BJ (cell line): ENCODE measurements around the gene TNNT2. TPM values are rescaled to one million over a fixed set of nuclear protein-coding genes. Genes with fewer than 3 reads are reported as not detected.

Source experiments
- CTCF ChIA-PET: fragments of 350-600 bp; formaldehyde crosslinking; extraction: SDS; loops from one replicate; lab custom pipeline; 2021; ENCODE audit warnings: antibody characterized with exemption, inconsistent platforms; lab: Yijun Ruan, JAX
- POLR2A ChIA-PET: fragments of 300-600 bp; sonication (Branson Sonifier 250); formaldehyde crosslinking; extraction: SDS; loops from one replicate; lab custom pipeline; 2021; ENCODE audit warnings: antibody characterized with exemption; lab: Charles Lee
- DNase-seq: peaks from one replicate; pipeline ENCODE4 v3.0.0-alpha.2; 2011; ENCODE audit warnings: low read depth
- H3K27me3 ChIP-seq: 2 replicates; pipeline ENCODE4 v1.6.0; 2011; ENCODE audit warnings: low read length; ENCODE audit not compliant: control insufficient read depth, insufficient read depth
- H3K36me3 ChIP-seq: 2 replicates; pipeline ENCODE4 v1.5.1; 2011; ENCODE audit warnings: low read length; ENCODE audit not compliant: control insufficient read depth, insufficient read depth
- H3K4me3 ChIP-seq: 2 replicates; pipeline ENCODE4 v1.5.1; 2011; ENCODE audit warnings: low read depth, mild to moderate bottlenecking, control low read depth, low read length
- polyA plus RNA-seq: library from polyadenylated mRNA; depleted of rRNA; stranded (reverse); fragments of >200 nt; gene quantifications from 2 replicates; pipeline ENCODE4 v1.2.3, GENCODE V29; 2011
- TF ChIP-seq, protein P1 (sequence below): IDR thresholded peaks from 2 replicates; pipeline ENCODE4 v1.5.1; 2011; ENCODE audit warnings: low read depth, mild to moderate bottlenecking, control low read depth, inconsistent platforms, low read length, moderate library complexity; ENCODE audit not compliant: insufficient read depth

The TNNT2 gene
- polyA plus RNA-seq, 1 experiment = not detected

DNA sequence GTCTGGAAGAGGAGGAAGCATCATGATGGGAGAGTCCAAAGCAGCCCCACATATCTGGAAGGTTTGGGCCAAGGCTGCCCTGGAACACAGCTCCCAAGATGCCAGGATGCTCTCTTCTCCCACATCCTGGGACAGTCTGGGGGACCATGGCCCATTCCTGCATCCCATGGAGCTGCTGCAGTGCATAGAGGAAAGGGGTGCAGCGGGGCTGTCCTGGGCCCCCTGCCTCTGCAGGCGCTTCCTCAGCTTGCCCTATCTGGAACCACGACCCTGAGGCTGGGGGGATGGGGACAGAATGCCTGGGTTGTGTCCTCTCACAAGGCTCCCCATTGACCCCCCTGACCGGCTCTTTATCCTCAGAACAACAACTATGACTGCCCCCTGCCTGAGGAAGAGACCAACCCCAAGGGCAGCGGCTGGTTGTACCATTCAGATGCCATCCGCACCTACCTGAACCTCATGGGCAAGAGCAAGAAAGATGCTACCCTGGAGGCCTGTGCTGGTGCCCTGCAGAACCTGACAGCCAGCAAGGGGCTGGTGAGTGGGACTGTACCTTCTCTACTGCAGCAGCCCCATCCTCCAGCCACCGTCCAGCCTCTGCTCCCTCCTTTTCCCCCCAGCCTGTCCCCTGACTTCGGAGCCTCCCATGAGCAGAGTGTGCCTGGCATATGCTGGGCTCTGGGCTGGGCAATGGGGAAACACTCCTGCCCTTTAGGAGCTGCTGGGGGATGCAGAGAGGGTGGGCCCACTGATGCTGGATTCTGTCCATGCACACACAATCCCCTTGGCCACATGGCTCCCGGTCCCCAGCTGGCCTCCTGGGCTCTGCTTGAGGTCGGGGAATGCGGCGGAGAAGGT, 54.6 kb downstream of the TNNT2 start:
- DNase-seq = no peak
- TF ChIP-seq, protein P1, sequence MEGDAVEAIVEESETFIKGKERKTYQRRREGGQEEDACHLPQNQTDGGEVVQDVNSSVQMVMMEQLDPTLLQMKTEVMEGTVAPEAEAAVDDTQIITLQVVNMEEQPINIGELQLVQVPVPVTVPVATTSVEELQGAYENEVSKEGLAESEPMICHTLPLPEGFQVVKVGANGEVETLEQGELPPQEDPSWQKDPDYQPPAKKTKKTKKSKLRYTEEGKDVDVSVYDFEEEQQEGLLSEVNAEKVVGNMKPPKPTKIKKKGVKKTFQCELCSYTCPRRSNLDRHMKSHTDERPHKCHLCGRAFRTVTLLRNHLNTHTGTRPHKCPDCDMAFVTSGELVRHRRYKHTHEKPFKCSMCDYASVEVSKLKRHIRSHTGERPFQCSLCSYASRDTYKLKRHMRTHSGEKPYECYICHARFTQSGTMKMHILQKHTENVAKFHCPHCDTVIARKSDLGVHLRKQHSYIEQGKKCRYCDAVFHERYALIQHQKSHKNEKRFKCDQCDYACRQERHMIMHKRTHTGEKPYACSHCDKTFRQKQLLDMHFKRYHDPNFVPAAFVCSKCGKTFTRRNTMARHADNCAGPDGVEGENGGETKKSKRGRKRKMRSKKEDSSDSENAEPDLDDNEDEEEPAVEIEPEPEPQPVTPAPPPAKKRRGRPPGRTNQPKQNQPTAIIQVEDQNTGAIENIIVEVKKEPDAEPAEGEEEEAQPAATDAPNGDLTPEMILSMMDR = no peak
- POLR2A ChIA-PET = no interaction called here
- Histone ChIP-seq H3K36me3 (no peaks in the 10 kb centered on the region), H3K27me3 (peaks cover 1% of the 10 kb centered on the region; the same call in 1 of the 2 replicates), H3K4me3 (no peak overlapping the region)
- CTCF ChIA-PET = interaction anchor here (1.4 kb wide), 1 partner anchor 26 kb away, joined by 3 read pairs; no protein-coding TSS in a partner anchor

GRCh38 chr1:201321826-201322390, 55.6 kb downstream of the TNNT2 start:
- TF ChIP-seq, protein P1 = no peak
- CTCF ChIA-PET = interaction anchor here (1.4 kb wide), 1 partner anchor 27 kb away, joined by 3 read pairs; no protein-coding TSS in a partner anchor
- Histone ChIP-seq H3K27me3 (peaks cover 1% of the 10 kb centered on the region; the same call in 1 of the 2 replicates), H3K4me3 (no peak overlapping the region), H3K36me3 (no peaks in the 10 kb centered on the region)
- POLR2A ChIA-PET = no interaction called here
- DNase-seq = no peak

GRCh38 chr1:201320168-201320788, 57.2 kb downstream of the TNNT2 start:
- TF ChIP-seq, protein P1 = no peak
- H3K4me3 ChIP-seq = no peak overlapping the region
- no peak for DNase-seq
- no peaks in the 10 kb centered on the region for H3K36me3 ChIP-seq
- peaks cover 7% of the 10 kb centered on the region; the same call in 1 of the 2 replicates for H3K27me3 ChIP-seq
- POLR2A ChIA-PET = no interaction called here
- CTCF ChIA-PET = interaction anchor here (1.8 kb wide), 1 partner anchor 66 kb away, joined by 4 read pairs; no protein-coding TSS in a partner anchor

- Histone ChIP-seq H3K36me3 (no peaks in the 10 kb centered on the region), H3K27me3 (peaks cover 6% of the 10 kb centered on the region; the same call in 1 of the 2 replicates), H3K4me3 (no peak overlapping the region)
- TF ChIP-seq, protein P1 = no peak
- POLR2A ChIA-PET = no interaction called here
- CTCF ChIA-PET = interaction anchor here (1.8 kb wide), 1 partner anchor 65 kb away, joined by 4 read pairs; no protein-coding TSS in a partner anchor
- no peak for DNase-seq
Observed at GRCh38 chr1:201319631-201320030, 57.8 kb downstream of the TNNT2 start.
